ENCODE measurements around the gene ZNF208. TPM values are rescaled to one million over a fixed set of nuclear protein-coding genes. Genes with fewer than 3 reads are reported as not detected.
"Not testable (repeated sequence)": the region's sequence is repeated elsewhere in the genome, so short reads cannot be mapped to it uniquely, and the experiment has no call there.

The ZNF208 gene
- total RNA-seq, 1 donor from 2014 or later, result 10.5 TPM

DNA sequence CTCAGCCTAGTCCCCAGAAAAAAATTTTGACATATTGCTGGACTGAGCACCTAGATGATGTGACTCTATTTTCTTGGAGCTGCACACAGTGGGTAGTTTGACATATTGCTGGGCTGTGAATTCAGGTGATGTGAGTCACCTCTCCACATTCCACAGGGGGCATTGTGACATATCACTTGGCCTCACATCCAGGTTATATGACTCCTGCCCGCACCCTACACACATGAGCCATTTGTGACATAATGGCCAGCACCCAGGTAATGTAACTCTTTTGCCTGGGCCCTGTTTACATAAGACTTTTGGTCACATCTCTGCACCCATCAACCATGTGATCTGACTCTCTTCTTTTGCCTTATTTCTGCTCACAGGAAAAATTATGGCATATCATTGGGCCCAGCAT lies 119.7 kb downstream of the ZNF208 start:
- intact Hi-C loops (cut with micrococcal nuclease), result no loop called here
- ATAC-seq (ENCODE audit: low read depth), result no peak

DNA sequence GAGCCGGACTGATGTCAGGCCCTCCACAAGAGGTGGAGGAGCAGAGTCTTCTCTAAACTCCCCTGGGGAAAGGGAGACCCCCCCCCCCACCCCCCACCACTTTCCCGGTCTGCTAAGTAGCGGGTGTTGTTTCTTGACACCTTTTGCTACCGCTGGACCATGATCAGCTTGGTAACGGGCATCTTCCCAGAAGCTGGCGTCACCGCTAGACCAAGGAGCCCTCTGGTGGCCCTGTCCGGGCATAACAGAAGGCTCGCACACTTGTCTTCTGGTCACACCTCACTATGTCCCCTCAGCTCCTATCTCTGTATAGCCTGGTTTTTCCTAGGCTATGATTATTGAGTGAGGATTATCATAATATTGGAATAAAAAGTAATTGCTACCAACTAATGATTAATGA lies 120.7 kb downstream of the ZNF208 start:
- intact Hi-C loops (cut with micrococcal nuclease); H3K36me3 Mint-ChIP-seq (ENCODE audit: low read depth); POLR2A ChIA-PET; H3K27ac Mint-ChIP-seq; DNase-seq; H3K27me3 Mint-ChIP-seq; H3K4me3 Mint-ChIP-seq; H3K9me3 Mint-ChIP-seq; ATAC-seq (ENCODE audit: low read depth); CTCF ChIA-PET; H3K4me1 Mint-ChIP-seq: not testable (repeated sequence)

More for the DNA sequence above, 119.7 kb downstream of the ZNF208 start:
- Mint-ChIP-seq H3K36me3 (ENCODE audit: low read depth) (no peaks in the 10 kb centered on the region), H3K4me1 (no peaks in the 10 kb centered on the region), H3K9me3 (peaks cover 6% of the 10 kb centered on the region), H3K4me3 (no peak overlapping the region), H3K27ac (no peak overlapping the region), H3K27me3 (no peaks in the 10 kb centered on the region)
- DNase-seq, result no peak
- ChIA-PET POLR2A (no interaction called here), CTCF (no interaction called here)
- TF ChIP-seq, protein P1, sequence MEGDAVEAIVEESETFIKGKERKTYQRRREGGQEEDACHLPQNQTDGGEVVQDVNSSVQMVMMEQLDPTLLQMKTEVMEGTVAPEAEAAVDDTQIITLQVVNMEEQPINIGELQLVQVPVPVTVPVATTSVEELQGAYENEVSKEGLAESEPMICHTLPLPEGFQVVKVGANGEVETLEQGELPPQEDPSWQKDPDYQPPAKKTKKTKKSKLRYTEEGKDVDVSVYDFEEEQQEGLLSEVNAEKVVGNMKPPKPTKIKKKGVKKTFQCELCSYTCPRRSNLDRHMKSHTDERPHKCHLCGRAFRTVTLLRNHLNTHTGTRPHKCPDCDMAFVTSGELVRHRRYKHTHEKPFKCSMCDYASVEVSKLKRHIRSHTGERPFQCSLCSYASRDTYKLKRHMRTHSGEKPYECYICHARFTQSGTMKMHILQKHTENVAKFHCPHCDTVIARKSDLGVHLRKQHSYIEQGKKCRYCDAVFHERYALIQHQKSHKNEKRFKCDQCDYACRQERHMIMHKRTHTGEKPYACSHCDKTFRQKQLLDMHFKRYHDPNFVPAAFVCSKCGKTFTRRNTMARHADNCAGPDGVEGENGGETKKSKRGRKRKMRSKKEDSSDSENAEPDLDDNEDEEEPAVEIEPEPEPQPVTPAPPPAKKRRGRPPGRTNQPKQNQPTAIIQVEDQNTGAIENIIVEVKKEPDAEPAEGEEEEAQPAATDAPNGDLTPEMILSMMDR (IDR thresholded peaks at IDR 0.05), result no peak

DNA sequence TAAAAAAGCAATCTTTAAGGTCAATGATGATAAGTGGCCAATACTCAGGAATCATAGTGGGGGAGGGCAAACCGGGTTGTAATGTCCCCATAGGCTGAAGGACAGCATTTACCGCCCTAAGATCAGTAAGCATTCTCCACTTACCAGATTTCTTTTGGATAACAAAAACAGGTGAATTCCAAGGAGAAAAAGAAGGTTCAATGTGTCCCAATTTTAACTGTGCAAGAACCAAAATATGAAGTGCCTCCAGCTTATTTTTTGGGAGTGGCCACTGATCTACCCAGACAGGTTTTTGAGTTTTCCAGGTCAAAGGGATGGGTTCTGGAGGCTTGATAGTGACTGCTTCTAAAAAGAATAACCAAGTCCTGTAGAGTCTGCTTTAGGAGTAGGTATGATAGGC lies 125.2 kb downstream of the ZNF208 start:
- intact Hi-C loops (cut with micrococcal nuclease); CTCF ChIA-PET; POLR2A ChIA-PET: not testable (repeated sequence)

DNA sequence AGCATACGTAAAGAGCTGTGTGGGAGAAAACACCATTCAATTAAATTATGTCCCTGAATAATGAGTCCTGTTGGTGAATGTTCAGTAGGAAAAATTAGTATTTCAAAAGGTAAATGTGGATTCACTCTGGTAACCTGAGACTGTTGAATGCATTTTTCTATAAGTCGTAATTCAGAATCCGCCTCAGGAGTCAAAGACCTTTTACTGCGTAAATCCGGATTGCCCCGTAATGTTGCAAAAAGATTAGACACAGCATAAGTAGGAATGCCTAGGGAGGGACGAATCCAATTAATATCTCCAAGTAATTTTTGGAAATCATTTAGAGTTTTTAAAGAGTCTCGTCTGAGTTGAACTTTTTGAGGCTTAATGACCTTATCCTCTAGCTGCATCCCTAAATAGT lies 126.0 kb downstream of the ZNF208 start:
- ATAC-seq (ENCODE audit: low read depth); H3K36me3 Mint-ChIP-seq (ENCODE audit: low read depth); intact Hi-C loops (cut with micrococcal nuclease); H3K27me3 Mint-ChIP-seq; DNase-seq; POLR2A ChIA-PET; H3K4me1 Mint-ChIP-seq; H3K4me3 Mint-ChIP-seq; H3K9me3 Mint-ChIP-seq; CTCF ChIA-PET; H3K27ac Mint-ChIP-seq: not testable (repeated sequence)

More for the DNA sequence above, 125.2 kb downstream of the ZNF208 start:
- not testable (repeated sequence) for H3K27ac Mint-ChIP-seq; H3K4me3 Mint-ChIP-seq; DNase-seq; H3K27me3 Mint-ChIP-seq; ATAC-seq (ENCODE audit: low read depth); H3K9me3 Mint-ChIP-seq; H3K36me3 Mint-ChIP-seq (ENCODE audit: low read depth); H3K4me1 Mint-ChIP-seq

DNA sequence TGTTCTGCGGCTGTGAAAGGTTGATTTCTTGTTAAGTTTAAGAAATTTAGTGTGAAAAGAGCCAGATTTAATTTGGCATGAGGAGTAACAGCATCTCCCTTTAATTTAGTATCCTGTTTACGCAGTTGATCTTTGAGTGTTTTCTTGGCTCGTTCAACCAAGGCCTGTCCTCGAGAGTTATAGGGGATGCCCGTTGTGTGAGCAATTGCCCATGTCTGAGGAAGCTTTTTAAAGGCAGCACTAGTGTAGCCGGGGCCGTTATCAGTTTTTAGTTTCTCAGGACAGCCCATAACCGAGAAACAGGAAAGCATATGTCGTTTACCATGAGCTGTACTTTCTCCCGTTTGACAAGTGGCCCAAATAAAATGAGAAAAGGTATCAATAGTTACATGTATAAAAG lies 127.2 kb downstream of the ZNF208 start:
- intact Hi-C loops (cut with micrococcal nuclease), result no loop called here
- TF ChIP-seq, protein P1 (IDR thresholded peaks at IDR 0.05), result no peak
- H3K36me3 Mint-ChIP-seq (ENCODE audit: low read depth), result no peaks in the 10 kb centered on the region
- no peaks in the 10 kb centered on the region for H3K27me3 Mint-ChIP-seq
- ChIA-PET POLR2A (no interaction called here), CTCF (no interaction called here)
- H3K4me1 Mint-ChIP-seq, result no peaks in the 10 kb centered on the region
- H3K27ac Mint-ChIP-seq, result no peak overlapping the region
- no peak overlapping the region for H3K4me3 Mint-ChIP-seq
- ATAC-seq (ENCODE audit: low read depth), result no peak
- H3K9me3 Mint-ChIP-seq, result no peaks in the 10 kb centered on the region
- DNase-seq, result no peak

Other genes starting within 250 kb of the ZNF208 start
- 21.1 and 22.4 TPM in 2 replicates for gene ZNF100, start 243.4 kb downstream of the ZNF208 start, total RNA-seq
- 41.8 and 52.4 TPM in 2 replicates for gene ZNF43, start 174.8 kb downstream of the ZNF208 start, total RNA-seq
- gene ZNF257, start 41.5 kb upstream of the ZNF208 start, total RNA-seq, result 13.6 and 15.9 TPM in 2 replicates
- 0.11 and 0.29 TPM in 2 replicates for gene ZNF676, start 186.0 kb upstream of the ZNF208 start, total RNA-seq